ENCODE measurements around the gene TBCC. TPM values are rescaled to one million over a fixed set of nuclear protein-coding genes. Genes with fewer than 3 reads are reported as not detected.

Gene TBCC
- total RNA-seq, 4 donors from 2014 or later: 33.2 to 61.8 (median 45.1) TPM

DNA sequence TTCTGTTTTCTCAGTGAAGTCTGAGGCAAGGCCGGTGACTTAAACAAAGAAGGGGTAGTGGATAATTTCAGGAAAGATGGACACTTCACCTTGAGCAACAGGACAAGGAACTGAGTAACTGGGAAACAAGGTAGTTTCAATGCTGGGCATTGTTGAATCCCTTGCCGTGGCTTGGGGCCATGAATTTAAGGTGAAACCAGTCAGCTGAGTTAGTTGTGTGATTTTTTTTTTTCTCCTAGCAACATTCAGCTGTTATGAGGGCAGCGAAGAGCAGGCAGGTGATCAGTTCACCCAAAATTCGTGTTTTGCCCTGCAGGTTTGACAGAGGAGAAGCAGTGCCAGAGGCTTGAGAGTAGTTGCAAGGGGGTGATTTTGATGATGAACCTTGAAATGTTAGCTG lies 42.8 kb upstream of the TBCC start:
- no peak overlapping the region for H3K4me3 ChIP-seq
- peaks cover 60 to 66% of the 10 kb centered on the region in 2 donors for H3K4me1 ChIP-seq
- intact Hi-C loops (cut with DNase I; ENCODE audit: low total_unique reads): loop anchor here (5.0 to 10.0 kb wide), 3 partner anchors 89 to 1054 kb away; partner anchors contain the start of genes RPL7L1 and TFEB
- H3K27ac ChIP-seq: peak overlapping the region; percentile 65 to 100 (median 98)
- no peak for DNase-seq
- H3K27me3 ChIP-seq: no peaks in the 10 kb centered on the region
- ATAC-seq: no peak
- no peak for TF ChIP-seq POLR2A (IDR thresholded peaks at IDR 0.05)
- TF ChIP-seq, protein P1, sequence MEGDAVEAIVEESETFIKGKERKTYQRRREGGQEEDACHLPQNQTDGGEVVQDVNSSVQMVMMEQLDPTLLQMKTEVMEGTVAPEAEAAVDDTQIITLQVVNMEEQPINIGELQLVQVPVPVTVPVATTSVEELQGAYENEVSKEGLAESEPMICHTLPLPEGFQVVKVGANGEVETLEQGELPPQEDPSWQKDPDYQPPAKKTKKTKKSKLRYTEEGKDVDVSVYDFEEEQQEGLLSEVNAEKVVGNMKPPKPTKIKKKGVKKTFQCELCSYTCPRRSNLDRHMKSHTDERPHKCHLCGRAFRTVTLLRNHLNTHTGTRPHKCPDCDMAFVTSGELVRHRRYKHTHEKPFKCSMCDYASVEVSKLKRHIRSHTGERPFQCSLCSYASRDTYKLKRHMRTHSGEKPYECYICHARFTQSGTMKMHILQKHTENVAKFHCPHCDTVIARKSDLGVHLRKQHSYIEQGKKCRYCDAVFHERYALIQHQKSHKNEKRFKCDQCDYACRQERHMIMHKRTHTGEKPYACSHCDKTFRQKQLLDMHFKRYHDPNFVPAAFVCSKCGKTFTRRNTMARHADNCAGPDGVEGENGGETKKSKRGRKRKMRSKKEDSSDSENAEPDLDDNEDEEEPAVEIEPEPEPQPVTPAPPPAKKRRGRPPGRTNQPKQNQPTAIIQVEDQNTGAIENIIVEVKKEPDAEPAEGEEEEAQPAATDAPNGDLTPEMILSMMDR (IDR thresholded peaks at IDR 0.05 in 4 of 5, conservative IDR thresholded peaks at IDR 0.05 in 1 of 5): no peak
- in situ Hi-C loops (cut with MboI; ENCODE audit: low sequenced_read_pairs in 4 of 4): loop anchor here in 1 of 4 donors (5.0 kb wide), 1 partner anchor 41 kb away; the partner anchor contains the start of gene TBCC
- H3K36me3 ChIP-seq: no peaks in the 10 kb centered on the region
- no peaks in the 10 kb centered on the region for H3K9me3 ChIP-seq

DNA sequence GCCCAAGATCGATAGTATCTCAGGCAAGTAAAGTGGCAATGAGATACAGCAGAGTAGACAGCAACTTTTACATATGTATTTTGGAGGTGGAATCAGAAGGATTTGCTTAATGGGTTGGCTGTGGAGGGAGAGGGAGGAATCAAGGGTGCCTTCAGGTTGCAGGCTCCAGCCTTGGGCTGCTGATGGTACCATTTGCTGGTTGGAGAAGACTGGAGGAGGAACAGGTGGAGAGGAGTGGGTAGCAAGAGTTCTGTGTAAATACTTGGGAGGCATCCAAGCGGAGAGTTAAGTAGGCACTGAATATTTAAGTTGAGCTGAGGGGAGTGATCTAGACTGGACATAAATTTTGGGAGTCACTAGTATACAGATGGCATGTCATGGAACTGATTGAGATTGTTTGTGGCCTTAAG lies 41.2 kb upstream of the TBCC start:
- H3K27ac ChIP-seq: peak overlapping the region; percentile 95 to 100 (median 98)
- no peaks in the 10 kb centered on the region for H3K36me3 ChIP-seq
- no peak for DNase-seq
- no peaks in the 10 kb centered on the region for H3K9me3 ChIP-seq
- TF ChIP-seq, protein P1 (IDR thresholded peaks at IDR 0.05 in 4 of 5, conservative IDR thresholded peaks at IDR 0.05 in 1 of 5): no peak
- H3K4me1 ChIP-seq: peaks cover 60 to 63% of the 10 kb centered on the region in 2 donors
- intact Hi-C loops (cut with DNase I; ENCODE audit: low total_unique reads): loop anchor here (2.0 to 10.0 kb wide), 4 partner anchors 34 to 1052 kb away; partner anchors contain the start of genes RPL7L1 and TFEB
- in situ Hi-C loops (cut with MboI; ENCODE audit: low sequenced_read_pairs in 4 of 4): loop anchor here in 1 of 4 donors (5.0 kb wide), 1 partner anchor 40 kb away; the partner anchor contains the start of gene TBCC
- no peaks in the 10 kb centered on the region for H3K27me3 ChIP-seq
- H3K4me3 ChIP-seq: peak overlapping the region in 3 of 4 donors; percentile 16 to 72 (median 38)
- no peak for ATAC-seq

DNA sequence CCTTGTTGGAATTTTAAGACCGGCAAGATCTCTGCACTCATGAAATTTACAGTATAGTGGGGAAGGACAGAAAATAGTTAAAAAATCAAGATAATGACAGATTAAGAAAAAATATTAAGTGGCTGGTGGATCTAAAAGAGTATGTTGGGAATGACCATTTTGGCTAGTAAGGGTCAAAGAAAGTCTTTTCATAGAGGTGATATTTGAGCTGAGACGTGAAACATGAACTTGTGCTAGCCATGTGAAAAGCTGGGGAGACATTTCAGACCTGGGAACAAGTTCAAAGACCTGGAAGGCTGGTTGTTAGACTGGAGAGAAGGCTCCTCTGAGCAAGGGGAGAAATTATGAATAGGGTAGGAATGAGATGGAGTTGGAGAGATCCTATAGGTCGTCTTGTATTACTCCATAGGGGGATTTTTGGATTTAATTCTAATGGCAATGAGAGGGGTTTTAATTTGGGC lies 40.7 kb upstream of the TBCC start:
- peak; percentile 40 to 60 for DNase-seq
- in situ Hi-C loops (cut with MboI; ENCODE audit: low sequenced_read_pairs in 4 of 4): loop anchor here in 1 of 4 donors (5.0 kb wide), 1 partner anchor 39 kb away; the partner anchor contains the start of gene TBCC
- H3K36me3 ChIP-seq: no peaks in the 10 kb centered on the region
- ATAC-seq: peak; percentile 41 to 54
- intact Hi-C loops (cut with DNase I; ENCODE audit: low total_unique reads): loop anchor here (2.0 to 10.0 kb wide), 4 partner anchors 34 to 1052 kb away; partner anchors contain the start of genes RPL7L1 and TFEB
- H3K4me3 ChIP-seq: peak overlapping the region; percentile 16 to 88 (median 55)
- H3K27ac ChIP-seq: peak overlapping the region; percentile 95 to 100 (median 98)
- H3K27me3 ChIP-seq: no peaks in the 10 kb centered on the region
- TF ChIP-seq, protein P1 (IDR thresholded peaks at IDR 0.05 in 4 of 5, conservative IDR thresholded peaks at IDR 0.05 in 1 of 5): no peak
- TF ChIP-seq POLR2A (IDR thresholded peaks at IDR 0.05): peak in 1 of 2 donors; percentile 16
- H3K4me1 ChIP-seq: peaks cover 57% of the 10 kb centered on the region in 2 donors
- no peaks in the 10 kb centered on the region for H3K9me3 ChIP-seq

GRCh38 chr6:42784717-42785498 lies 39.0 kb upstream of the TBCC start:
- TF ChIP-seq, protein P1 (IDR thresholded peaks at IDR 0.05 in 4 of 5, conservative IDR thresholded peaks at IDR 0.05 in 1 of 5): no peak
- TF ChIP-seq POLR2A (IDR thresholded peaks at IDR 0.05): no peak
- peaks cover 44 to 53% of the 10 kb centered on the region in 2 donors for H3K4me1 ChIP-seq
- H3K4me3 ChIP-seq: peak overlapping the region; percentile 72 to 96 (median 91)
- H3K27me3 ChIP-seq: no peaks in the 10 kb centered on the region
- H3K27ac ChIP-seq: peak overlapping the region; percentile 95 to 100 (median 98)
- ATAC-seq (no peak), DNase-seq (peak; percentile 15 to 65)
- intact Hi-C loops (cut with DNase I; ENCODE audit: low total_unique reads) (loop anchor here (1.0 to 10.0 kb wide), 5 partner anchors 92 to 1050 kb away; partner anchors contain the start of genes KLC4, MRPL2, RPL7L1 and SRF), in situ Hi-C loops (cut with MboI; ENCODE audit: low sequenced_read_pairs in 4 of 4) (loop anchor here in 1 of 4 donors (5.0 kb wide), 1 partner anchor 38 kb away; the partner anchor contains the start of gene TBCC)
- H3K36me3 ChIP-seq: no peaks in the 10 kb centered on the region
- H3K9me3 ChIP-seq: no peaks in the 10 kb centered on the region
